ENCODE measurements around the gene BBOX1. TPM values are rescaled to one million over a fixed set of nuclear protein-coding genes. Genes with fewer than 3 reads are reported as not detected.

BBOX1 gene, protein sequence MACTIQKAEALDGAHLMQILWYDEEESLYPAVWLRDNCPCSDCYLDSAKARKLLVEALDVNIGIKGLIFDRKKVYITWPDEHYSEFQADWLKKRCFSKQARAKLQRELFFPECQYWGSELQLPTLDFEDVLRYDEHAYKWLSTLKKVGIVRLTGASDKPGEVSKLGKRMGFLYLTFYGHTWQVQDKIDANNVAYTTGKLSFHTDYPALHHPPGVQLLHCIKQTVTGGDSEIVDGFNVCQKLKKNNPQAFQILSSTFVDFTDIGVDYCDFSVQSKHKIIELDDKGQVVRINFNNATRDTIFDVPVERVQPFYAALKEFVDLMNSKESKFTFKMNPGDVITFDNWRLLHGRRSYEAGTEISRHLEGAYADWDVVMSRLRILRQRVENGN
- not detected in 2 replicates for total RNA-seq

DNA sequence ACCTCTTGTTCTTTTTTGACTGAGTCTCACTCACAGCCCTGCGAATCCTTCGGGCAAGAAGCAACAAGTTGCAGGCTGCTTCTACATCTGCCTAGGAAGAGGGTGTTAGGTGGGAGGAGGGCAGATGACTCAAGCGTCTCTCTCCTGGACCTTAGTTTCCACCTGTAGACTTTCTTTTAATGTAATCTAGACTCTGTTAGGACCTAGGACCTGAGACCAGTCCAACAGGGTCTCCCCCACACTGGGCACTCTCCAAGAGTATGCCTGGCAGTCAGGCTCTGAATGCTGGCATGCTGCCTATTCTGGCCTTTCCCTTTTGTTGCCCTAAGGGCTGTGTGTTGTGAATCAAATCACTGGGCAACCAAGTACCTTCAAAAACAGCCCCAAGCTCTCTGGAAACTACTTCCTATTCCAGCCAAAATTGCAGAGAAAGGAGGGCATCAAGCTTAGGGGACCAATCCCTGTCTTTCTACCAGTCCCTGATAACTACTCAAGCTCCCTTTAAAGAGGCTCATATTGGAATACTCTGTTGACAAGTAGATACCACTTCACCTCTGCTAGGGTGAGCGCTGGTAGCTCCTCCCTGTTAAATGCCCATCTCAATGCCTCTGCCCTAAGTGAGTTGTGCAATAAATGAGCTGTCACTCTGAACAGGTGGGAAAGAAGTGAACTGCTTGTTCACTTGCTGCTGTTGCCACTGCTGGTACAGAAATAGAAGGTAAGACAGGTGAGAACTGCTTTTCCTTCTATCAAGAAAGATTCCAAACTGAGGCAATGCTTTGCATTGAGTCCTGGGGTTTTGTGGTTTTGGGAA lies at the start of gene BBOX1:
Gene BBOX1 (plus strand): TSS at position 514 of the 814 bp plus-strand sequence. CDS start 14,616 bp downstream, outside the sequence.

DNA sequence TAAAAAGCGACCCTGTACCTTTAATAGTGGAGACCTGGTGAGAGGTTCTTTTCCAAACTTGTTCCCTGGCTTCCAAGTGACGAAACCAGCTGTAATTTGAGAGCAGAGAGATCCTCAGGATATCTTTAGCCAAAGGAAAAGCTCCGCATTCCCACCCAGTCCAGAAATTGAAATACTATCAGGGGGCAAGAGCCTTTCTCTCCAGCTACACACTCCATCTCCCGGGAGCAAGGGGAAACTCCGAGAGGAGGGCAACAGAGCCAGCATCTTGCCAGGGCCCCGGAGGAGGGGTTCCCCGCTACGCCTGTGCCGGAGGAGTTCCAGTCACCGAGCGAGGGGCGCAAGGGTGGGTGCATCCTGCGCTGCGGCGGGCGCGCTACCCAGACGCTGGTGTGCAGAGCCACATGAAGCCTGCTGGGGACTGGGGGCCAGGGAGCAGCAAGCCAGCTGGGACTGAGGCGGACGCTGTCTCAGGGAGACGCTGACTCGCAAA lies 46.6 kb upstream of the BBOX1 start, which contains the start of gene FIBIN:
Gene FIBIN (plus strand): TSS at position 148 of the 493 bp plus-strand sequence. CDS start 415 bp downstream, outside the sequence.

Other genes with a start within 250 kb of the BBOX1 start
- not detected in 2 replicates for gene FIBIN, start 46.7 kb upstream of the BBOX1 start, total RNA-seq